Neural progenitor cell (in vitro differentiated cells): ENCODE results near the gene OR12D1. TPM values are rescaled to one million over a fixed set of nuclear protein-coding genes. Genes with fewer than 3 reads are reported as not detected.
"Not testable (repeated sequence)": the region's sequence is repeated elsewhere in the genome, so short reads cannot be mapped to it uniquely, and the experiment has no call there.

ENCODE experiments used
- DNase-seq: peaks from one replicate; pipeline ENCODE4 v3.0.0-alpha.2; 2016; ENCODE audit warnings: low spot score
- H2AFZ ChIP-seq: fragments of 200-600 bp; sonication (generic); replicated peaks from 2 replicates; pipeline ENCODE4 v1.6.1; 2016; ENCODE audit warnings: antibody characterized with exemption
- H3F3A ChIP-seq: fragments of 200-600 bp; sonication (generic); 2 replicates; pipeline ENCODE4 v1.6.1; 2016; ENCODE audit warnings: antibody characterized with exemption, low read depth
- H3K27ac ChIP-seq: fragments of 200-600 bp; sonication (generic); 2 replicates; pipeline ENCODE4 v1.5.1; 2016; ENCODE audit warnings: mild to moderate bottlenecking
- H3K27me3 ChIP-seq: fragments of 200-600 bp; sonication (generic); 2 replicates; pipeline ENCODE4 v1.6.1; 2016; ENCODE audit warnings: mild to moderate bottlenecking, moderate library complexity
- H3K36me3 ChIP-seq: fragments of 200-600 bp; sonication (generic); 2 replicates; pipeline ENCODE4 v1.5.1; 2016
- H3K4me1 ChIP-seq: fragments of 200-600 bp; sonication (generic); 2 replicates; pipeline ENCODE4 v1.6.1; 2016; ENCODE audit warnings: mixed run types
- H3K4me2 ChIP-seq: fragments of 200-600 bp; sonication (generic); 2 replicates; pipeline ENCODE4 v1.6.1; 2016
- H3K4me3 ChIP-seq: fragments of 200-600 bp; sonication (generic); 2 replicates; pipeline ENCODE4 v1.5.1; 2016
- H3K79me2 ChIP-seq: fragments of 200-600 bp; sonication (generic); 2 replicates; pipeline ENCODE4 v1.6.1; 2016; ENCODE audit warnings: low read depth
- H3K9ac ChIP-seq: fragments of 200-600 bp; sonication (generic); 2 replicates; pipeline ENCODE4 v1.6.1; 2016
- H3K9me3 ChIP-seq: fragments of 200-600 bp; sonication (generic); 2 replicates; pipeline ENCODE4 v1.5.1; 2016; ENCODE audit warnings: low read depth
- H4K20me1 ChIP-seq: fragments of 200-600 bp; sonication (generic); 2 replicates; pipeline ENCODE4 v1.6.1; 2016; ENCODE audit warnings: low read depth
- H3K27ac Mint-ChIP-seq: 3 replicates; pipeline ENCODE4 v1.8.0; 2021; ENCODE audit warnings: mixed read lengths
- H3K27me3 Mint-ChIP-seq: 2 replicates; pipeline ENCODE4 v1.8.0; 2022; ENCODE audit warnings: low read depth, mild to moderate bottlenecking, inconsistent platforms, moderate library complexity, mixed read lengths; ENCODE audit not compliant: insufficient read depth
- H3K36me3 Mint-ChIP-seq: 3 replicates; pipeline ENCODE4 v1.8.0; 2021; ENCODE audit warnings: mixed read lengths
- H3K4me1 Mint-ChIP-seq: 3 replicates; pipeline ENCODE4 v1.8.0; 2021; ENCODE audit warnings: mixed read lengths
- H3K4me3 Mint-ChIP-seq: 3 replicates; pipeline ENCODE4 v1.8.0; 2021; ENCODE audit warnings: mild to moderate bottlenecking, moderate library complexity, mixed read lengths
- H3K9me3 Mint-ChIP-seq: 3 replicates; pipeline ENCODE4 v1.8.0; 2020; ENCODE audit warnings: mixed read lengths
- EZH2 ChIP-seq: fragments of 200-600 bp; sonication (generic); IDR thresholded peaks from 2 replicates; pipeline ENCODE4 v1.6.1; 2017; ENCODE audit warnings: antibody characterized with exemption, mild to moderate bottlenecking, moderate library complexity
- EZH2phosphoT487 ChIP-seq: fragments of 200-600 bp; sonication (generic); IDR thresholded peaks from 2 replicates; pipeline ENCODE4 v1.6.1; 2017; ENCODE audit warnings: antibody characterized with exemption
- total RNA-seq: library from RNA; depleted of rRNA; stranded (reverse); fragments of >200 nt; gene quantifications from 2 replicates; pipeline ENCODE4 v1.2.3, GENCODE V29; 2015; ENCODE audit warnings: low replicate concordance
- TF ChIP-seq, protein P1 (sequence below): fragments of 200-600 bp; sonication (generic); IDR thresholded peaks from 2 replicates; pipeline ENCODE4 v1.5.1; 2017; ENCODE audit warnings: antibody characterized with exemption, mild to moderate bottlenecking

The OR12D1 gene
- total RNA-seq, 1 donor from 2014 or later = not detected

DNA sequence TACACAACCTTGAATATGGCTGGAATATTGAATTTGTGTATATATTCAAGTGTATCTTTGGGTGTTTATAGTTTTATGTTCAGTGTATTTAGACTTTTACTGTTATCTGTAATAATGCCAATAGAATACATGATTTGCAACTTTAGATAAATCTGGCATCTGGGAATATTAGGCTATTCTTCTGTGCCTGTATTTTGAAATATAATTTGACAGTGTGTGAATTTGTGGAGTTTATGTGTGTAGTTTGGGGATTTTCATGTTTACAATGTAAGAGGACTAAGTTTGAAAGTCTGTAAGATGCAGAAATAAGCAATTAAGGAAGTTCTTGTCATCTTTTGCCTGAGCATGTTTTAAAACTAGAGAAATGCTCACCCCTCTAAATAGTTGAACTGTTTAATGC is 24.3 kb downstream of the OR12D1 start, which contains the start of gene OR10C1:
OR10C1 (plus strand) TSS at position 301 of the 400 bp plus-strand sequence. CDS start 710 bp downstream, outside the sequence.
- Histone ChIP-seq H3K4me3 (no peak within 1 kb of the TSS), H3K4me1 (no peaks in the 10 kb centered on the region), H3K9ac (no peak within 1 kb of the TSS), H3K27ac (no peak within 1 kb of the TSS), H3F3A (no peaks in the 10 kb centered on the region), H4K20me1 (no peaks in the 10 kb centered on the region), H3K9me3 (no peaks in the 10 kb centered on the region), H3K27me3 (no peaks in the 10 kb centered on the region), H2AFZ (no peak within 1 kb of the TSS), H3K4me2 (no peak within 1 kb of the TSS), H3K36me3 (no peaks in the 10 kb centered on the region), H3K79me2 (no peaks in the 10 kb centered on the region)
- H3K4me3 Mint-ChIP-seq = no peak within 1 kb of the TSS
- TF ChIP-seq, protein P1, sequence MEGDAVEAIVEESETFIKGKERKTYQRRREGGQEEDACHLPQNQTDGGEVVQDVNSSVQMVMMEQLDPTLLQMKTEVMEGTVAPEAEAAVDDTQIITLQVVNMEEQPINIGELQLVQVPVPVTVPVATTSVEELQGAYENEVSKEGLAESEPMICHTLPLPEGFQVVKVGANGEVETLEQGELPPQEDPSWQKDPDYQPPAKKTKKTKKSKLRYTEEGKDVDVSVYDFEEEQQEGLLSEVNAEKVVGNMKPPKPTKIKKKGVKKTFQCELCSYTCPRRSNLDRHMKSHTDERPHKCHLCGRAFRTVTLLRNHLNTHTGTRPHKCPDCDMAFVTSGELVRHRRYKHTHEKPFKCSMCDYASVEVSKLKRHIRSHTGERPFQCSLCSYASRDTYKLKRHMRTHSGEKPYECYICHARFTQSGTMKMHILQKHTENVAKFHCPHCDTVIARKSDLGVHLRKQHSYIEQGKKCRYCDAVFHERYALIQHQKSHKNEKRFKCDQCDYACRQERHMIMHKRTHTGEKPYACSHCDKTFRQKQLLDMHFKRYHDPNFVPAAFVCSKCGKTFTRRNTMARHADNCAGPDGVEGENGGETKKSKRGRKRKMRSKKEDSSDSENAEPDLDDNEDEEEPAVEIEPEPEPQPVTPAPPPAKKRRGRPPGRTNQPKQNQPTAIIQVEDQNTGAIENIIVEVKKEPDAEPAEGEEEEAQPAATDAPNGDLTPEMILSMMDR = no peak
- peaks cover 2% of the 10 kb centered on the region for H3K27me3 Mint-ChIP-seq
- no peak for DNase-seq
- no peaks in the 10 kb centered on the region for H3K36me3 Mint-ChIP-seq
- H3K9me3 Mint-ChIP-seq = no peaks in the 10 kb centered on the region
- H3K27ac Mint-ChIP-seq = no peak within 1 kb of the TSS
- no peaks in the 10 kb centered on the region for H3K4me1 Mint-ChIP-seq

- Mint-ChIP-seq H3K9me3 (peaks cover 4% of the 10 kb centered on the region), H3K36me3 (no peaks in the 10 kb centered on the region), H3K4me3 (no peak overlapping the region), H3K4me1 (no peaks in the 10 kb centered on the region), H3K27ac (no peak overlapping the region), H3K27me3 (no peaks in the 10 kb centered on the region)
- no peaks in the 10 kb centered on the region for H3F3A ChIP-seq
- no peak overlapping the region for H3K9ac ChIP-seq
- DNase-seq = no peak
- TF ChIP-seq EZH2phosphoT487 = no peak
- TF ChIP-seq, protein P1 = no peak
- no peak for TF ChIP-seq EZH2
- H3K9me3 ChIP-seq = no peaks in the 10 kb centered on the region
- no peaks in the 10 kb centered on the region for H3K36me3 ChIP-seq
- H3K4me3 ChIP-seq = no peak overlapping the region
- no peaks in the 10 kb centered on the region for H4K20me1 ChIP-seq
- H3K79me2 ChIP-seq = no peaks in the 10 kb centered on the region
- H3K27ac ChIP-seq = no peak overlapping the region
- H3K4me1 ChIP-seq = no peaks in the 10 kb centered on the region
- H2AFZ ChIP-seq = no peak overlapping the region
- no peaks in the 10 kb centered on the region for H3K27me3 ChIP-seq
- H3K4me2 ChIP-seq = no peak overlapping the region
These were observed 28.0 kb downstream of the OR12D1 start for GRCh38 chr6:29442719-29443118.

- H3K9me3 Mint-ChIP-seq, H2AFZ ChIP-seq, H3K4me1 ChIP-seq, H3K4me2 ChIP-seq, H3K27ac ChIP-seq, H3K4me1 Mint-ChIP-seq, H3K79me2 ChIP-seq, H3K4me3 ChIP-seq, H3K27me3 ChIP-seq, H3K36me3 Mint-ChIP-seq, H4K20me1 ChIP-seq, H3K4me3 Mint-ChIP-seq, H3K9ac ChIP-seq, DNase-seq, H3K27me3 Mint-ChIP-seq, H3K36me3 ChIP-seq, H3F3A ChIP-seq, H3K27ac Mint-ChIP-seq, H3K9me3 ChIP-seq: not testable (repeated sequence)
These were observed 29.3 kb downstream of the OR12D1 start for GRCh38 chr6:29444031-29444430.

DNA sequence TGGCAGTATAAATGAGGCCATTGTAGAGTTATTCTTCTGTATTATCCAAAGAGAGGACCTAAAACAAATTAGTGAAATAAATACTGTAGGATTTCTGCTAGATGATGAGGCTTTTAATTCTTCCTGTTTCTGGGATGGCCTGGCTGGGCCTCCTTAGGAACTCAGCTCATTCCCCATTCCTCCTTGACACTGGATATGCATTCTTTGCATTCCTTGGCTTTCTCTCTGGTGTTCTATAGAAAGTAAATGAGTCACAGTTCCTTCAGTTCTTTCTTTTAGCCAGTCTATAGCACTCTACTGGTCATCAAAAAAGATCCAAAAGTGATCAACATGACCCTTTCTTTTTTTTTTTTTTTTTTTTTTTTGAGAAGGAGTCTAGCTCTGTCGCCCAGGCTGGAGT is 32.9 kb downstream of the OR12D1 start:
- H3K27ac Mint-ChIP-seq = no peak overlapping the region
- peaks cover 5% of the 10 kb centered on the region for H3K27me3 Mint-ChIP-seq
- no peaks in the 10 kb centered on the region for H3K36me3 Mint-ChIP-seq
- H3K4me3 ChIP-seq = no peak overlapping the region
- H4K20me1 ChIP-seq = no peaks in the 10 kb centered on the region
- H3K9ac ChIP-seq = no peak overlapping the region
- no peaks in the 10 kb centered on the region for H3K36me3 ChIP-seq
- no peak overlapping the region for H3K4me2 ChIP-seq
- peak; percentile 54 for DNase-seq
- no peaks in the 10 kb centered on the region for H3F3A ChIP-seq
- no peak overlapping the region for H3K27ac ChIP-seq
- no peaks in the 10 kb centered on the region for H3K4me1 Mint-ChIP-seq
- H3K4me1 ChIP-seq = no peaks in the 10 kb centered on the region
- H2AFZ ChIP-seq = no peak overlapping the region
- H3K79me2 ChIP-seq = no peaks in the 10 kb centered on the region
- TF ChIP-seq, protein P1 = no peak
- TF ChIP-seq EZH2 (no peak), EZH2phosphoT487 (no peak)
- H3K4me3 Mint-ChIP-seq = no peak overlapping the region
- H3K9me3 Mint-ChIP-seq = peaks cover 4% of the 10 kb centered on the region
- no peaks in the 10 kb centered on the region for H3K9me3 ChIP-seq
- no peaks in the 10 kb centered on the region for H3K27me3 ChIP-seq
